Body of pancreas (tissue), 4 donors: ENCODE results near the gene IGSF11. TPM values are rescaled to one million over a fixed set of nuclear protein-coding genes. Genes with fewer than 3 reads are reported as not detected.

Experiments
- ATAC-seq: fragments of 150-250 bp; one replicate; pipeline ENCODE4 v1.9.1; 2016
- DNase-seq, 4 donors: peaks; one replicate each; pipeline ENCODE4 v3.0.0-alpha.2; 2019
- H3K27ac ChIP-seq, 4 donors: fragments of 200-600 bp; sonication (generic); 1 replicate in 3 of 4; 2 replicates in 1 of 4; pipeline versions ENCODE4 v1.5.1 to v1.6.1; 2016 to 2019; ENCODE audit warnings: mild to moderate bottlenecking in 1 of 4, mixed read lengths in 1 of 4, moderate library complexity in 1 of 4
- H3K27me3 ChIP-seq, 2 donors: fragments of 200-600 bp; sonication (generic); one replicate each; pipeline ENCODE4 v1.6.0; 2016; ENCODE audit warnings: mild to moderate bottlenecking in 1 of 2
- H3K36me3 ChIP-seq, 2 donors: fragments of 200-600 bp; sonication (generic); replicated peaks in 1 of 2; 2 replicates each; pipeline ENCODE4 v1.5.1; 2016; ENCODE audit warnings: low read depth in 2 of 2; ENCODE audit not compliant: insufficient read depth in 1 of 2
- H3K4me1 ChIP-seq: fragments of 200-600 bp; sonication (generic); one replicate; pipeline ENCODE4 v1.6.0; 2016
- H3K4me3 ChIP-seq, 2 donors: fragments of 200-600 bp; sonication (generic); 1 replicate in 1 of 2; 2 replicates in 1 of 2; pipeline ENCODE4 v1.5.1; 2016 to 2019
- H3K9me3 ChIP-seq, 3 donors: fragments of 200-600 bp; sonication (generic); 1 replicate in 2 of 3; 2 replicates in 1 of 3; pipeline ENCODE4 v1.5.1; 2016
- CTCF ChIP-seq, 7 experiments: fragments of 450-650 bp in 4 of 7; fragments of 200-600 bp in 3 of 7; sonication (generic) in 3 of 7; IDR thresholded peaks; one replicate each; pipeline ENCODE4 v1.5.1; 2016 to 2019; ENCODE audit warnings: antibody characterized with exemption in 7 of 7
- POLR2A ChIP-seq, 3 donors: fragments of 450-650 bp; IDR thresholded peaks; one replicate each; pipeline ENCODE4 v1.6.1; 2016; ENCODE audit warnings: antibody characterized with exemption in 3 of 3, mild to moderate bottlenecking in 2 of 3
- WGBS, 2 donors: methylation state at CpG; one replicate each; pipeline ENCODE4 v1.1.5; 2017; 5-methylcytosine and 5-hydroxymethylcytosine counted together
- intact Hi-C: fragments of 100-400 bp; cut with DNase I; formaldehyde crosslinking; loops from one replicate; pipeline ENCODE4 v1.15.1; 2023
- total RNA-seq, 2 donors: library from RNA; depleted of rRNA; stranded (reverse); fragments of >200 nt; gene quantifications; one replicate each; pipeline ENCODE4 v1.1.0, GENCODE V29; 2016

The IGSF11 gene
- total RNA-seq, 2 donors from 2014 or later: 3.0 to 9.1 TPM

DNA sequence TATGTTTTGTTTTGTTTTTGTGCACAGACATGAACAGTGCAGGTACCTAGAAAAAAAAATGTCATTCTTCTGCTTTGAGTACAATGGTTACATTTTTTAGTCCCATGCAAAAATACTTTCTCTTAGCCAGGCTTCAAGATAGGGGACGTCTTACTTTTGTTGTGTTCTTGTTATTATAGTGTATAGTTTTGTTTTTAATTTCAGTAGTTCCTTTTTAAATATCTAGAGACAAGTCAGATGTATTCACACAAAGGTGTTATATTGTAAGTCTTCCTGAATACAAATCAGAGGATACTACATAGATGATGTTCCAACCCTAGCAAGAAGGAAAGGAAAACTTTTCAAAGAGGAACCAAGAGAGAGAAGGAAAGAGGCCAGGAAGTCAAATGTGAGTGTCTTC is 28.8 kb upstream of the IGSF11 start:
- Histone ChIP-seq H3K4me1 (no peaks in the 10 kb centered on the region), H3K36me3 (no peaks in the 10 kb centered on the region), H3K4me3 (no peak overlapping the region), H3K27ac (no peak overlapping the region), H3K27me3 (no peaks in the 10 kb centered on the region), H3K9me3 (no peaks in the 10 kb centered on the region)
- TF ChIP-seq CTCF (IDR thresholded peaks at IDR 0.05) (no peak), POLR2A (IDR thresholded peaks at IDR 0.05) (no peak)
- DNase-seq (no peak), ATAC-seq (no peak)
- 26 to 39% methylated on average over 1 of the region's 1 CpG for WGBS, 2 donors
- intact Hi-C loops: no loop called here

- TF ChIP-seq POLR2A (IDR thresholded peaks at IDR 0.05) (no peak), CTCF (IDR thresholded peaks at IDR 0.05) (no peak)
- H3K4me1 ChIP-seq: no peaks in the 10 kb centered on the region
- H3K9me3 ChIP-seq: no peaks in the 10 kb centered on the region
- intact Hi-C loops: no loop called here
- no peaks in the 10 kb centered on the region for H3K36me3 ChIP-seq
- H3K27ac ChIP-seq: no peak overlapping the region
- 61 to 65% methylated on average over 2 of the region's 2 CpGs for WGBS, 2 donors
- DNase-seq (no peak), ATAC-seq (no peak)
- no peaks in the 10 kb centered on the region for H3K27me3 ChIP-seq
- H3K4me3 ChIP-seq: no peak overlapping the region
These were observed 28.2 kb upstream of the IGSF11 start for GRCh38 chr3:119062892-119063291.

GRCh38 chr3:119044593-119044992 is 9.9 kb upstream of the IGSF11 start:
- DNase-seq (no peak), ATAC-seq (no peak)
- 64 to 68% methylated on average over 2 of the region's 2 CpGs for WGBS, 2 donors
- no peak overlapping the region for H3K27ac ChIP-seq
- H3K4me3 ChIP-seq: no peak overlapping the region
- no peaks in the 10 kb centered on the region for H3K9me3 ChIP-seq
- H3K4me1 ChIP-seq: no peaks in the 10 kb centered on the region
- no peaks in the 10 kb centered on the region for H3K27me3 ChIP-seq
- intact Hi-C loops: no loop called here
- H3K36me3 ChIP-seq: no peaks in the 10 kb centered on the region
- TF ChIP-seq CTCF (IDR thresholded peaks at IDR 0.05) (no peak), POLR2A (IDR thresholded peaks at IDR 0.05) (no peak)

DNA sequence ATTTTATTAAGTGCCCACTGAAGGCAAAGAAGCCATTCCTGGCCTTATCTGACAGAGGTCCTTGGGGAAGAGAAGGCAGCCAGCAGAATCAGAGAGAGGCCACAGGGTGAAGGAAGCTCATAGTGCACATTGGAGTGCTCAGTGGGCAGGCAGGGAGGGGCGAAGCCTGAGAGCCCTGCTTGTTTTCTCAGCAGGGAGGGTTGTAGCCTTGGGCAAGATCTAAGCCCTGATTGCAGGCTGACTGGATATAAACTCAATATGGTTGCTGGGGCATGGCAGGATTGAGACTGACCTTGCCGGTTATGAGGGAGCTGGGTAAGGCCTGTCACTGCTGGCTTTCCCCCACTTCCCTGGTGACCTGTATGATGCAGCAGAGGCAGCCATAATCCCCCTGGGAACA is 7.5 kb upstream of the IGSF11 start:
- Histone ChIP-seq H3K27me3 (no peaks in the 10 kb centered on the region), H3K27ac (no peak overlapping the region), H3K36me3 (no peaks in the 10 kb centered on the region), H3K4me1 (no peaks in the 10 kb centered on the region), H3K9me3 (no peaks in the 10 kb centered on the region), H3K4me3 (no peak overlapping the region)
- intact Hi-C loops: no loop called here
- ATAC-seq (peak; percentile 21), DNase-seq (peak in 1 of 4 donors; percentile 19)
- TF ChIP-seq CTCF (IDR thresholded peaks at IDR 0.05) (no peak), POLR2A (IDR thresholded peaks at IDR 0.05) (no peak)
- WGBS, 2 donors: 33 to 40% methylated on average over 2 of the region's 2 CpGs

DNA sequence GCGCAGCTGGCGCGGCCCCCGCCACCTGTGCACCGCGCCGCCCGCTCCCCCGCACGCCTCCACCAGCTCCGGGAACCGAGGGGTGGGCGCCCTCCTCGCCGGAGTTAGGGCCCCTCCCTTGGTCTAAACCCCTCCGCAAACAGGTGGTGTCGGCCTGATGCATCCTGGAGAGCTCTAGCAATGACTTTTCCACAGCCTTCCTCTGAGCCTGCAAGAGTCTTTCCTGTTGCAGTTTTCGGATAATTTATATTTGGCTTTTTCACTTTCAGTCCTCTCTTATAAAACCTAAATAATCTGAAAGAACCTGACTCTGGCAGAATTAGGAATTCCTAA is 334 bp upstream of the IGSF11 start:
- H3K36me3 ChIP-seq: no peaks in the 10 kb centered on the region
- DNase-seq (no peak), ATAC-seq (peak; percentile 22)
- H3K4me3 ChIP-seq: peak overlapping the region; percentile 56 to 81
- H3K9me3 ChIP-seq: no peaks in the 10 kb centered on the region
- intact Hi-C loops: loop anchor here (5.0 kb wide), 1 partner anchor 153 kb away; no protein-coding TSS in a partner anchor
- H3K27me3 ChIP-seq: no peaks in the 10 kb centered on the region
- 0 to 2% methylated on average over 9 to 18 of the region's 18 CpGs for WGBS, 2 donors
- H3K27ac ChIP-seq: peak overlapping the region; percentile 41 to 88 (median 80)
- peaks cover 6% of the 10 kb centered on the region for H3K4me1 ChIP-seq
- TF ChIP-seq POLR2A (IDR thresholded peaks at IDR 0.05) (no peak), CTCF (IDR thresholded peaks at IDR 0.05) (peak in 1 of 7 experiments; percentile 1)
